ENCODE measurements around the gene RASSF4. TPM values are rescaled to one million over a fixed set of nuclear protein-coding genes. Genes with fewer than 3 reads are reported as not detected.

RASSF4 gene
- total RNA-seq, 1 donor from 2014 or later, result 67.6 TPM

DNA sequence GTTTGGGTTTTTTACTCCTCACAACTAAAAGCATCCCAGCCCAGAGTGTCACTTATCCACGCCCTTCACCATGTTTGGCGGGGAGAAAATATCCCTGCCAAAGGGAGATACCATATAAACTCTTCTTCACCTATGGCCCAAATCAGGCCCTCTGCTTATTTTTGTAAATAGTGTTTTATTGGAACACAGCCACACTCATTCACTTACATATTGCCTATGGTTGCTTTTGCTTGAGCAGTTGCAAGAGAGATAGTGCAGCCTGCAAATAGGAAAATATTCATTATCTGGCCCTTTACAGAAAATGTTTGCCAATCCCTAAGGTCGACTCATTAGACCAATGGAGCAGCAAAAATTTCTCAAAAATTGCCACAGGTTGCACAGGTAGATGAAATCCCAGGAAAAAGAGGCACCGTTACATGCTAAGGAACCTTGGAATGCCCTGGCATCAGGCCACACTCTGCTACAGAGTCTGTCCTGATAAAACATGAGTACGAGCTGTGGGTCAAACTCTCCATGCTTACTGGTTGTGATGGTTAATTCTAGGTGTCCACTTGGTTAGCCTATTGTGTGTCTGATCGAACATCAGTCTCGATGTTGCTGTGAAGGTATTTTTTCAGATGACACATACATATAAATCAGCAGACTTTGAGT lies 7.9 kb upstream of the RASSF4 start:
- TF ChIP-seq, protein P1, sequence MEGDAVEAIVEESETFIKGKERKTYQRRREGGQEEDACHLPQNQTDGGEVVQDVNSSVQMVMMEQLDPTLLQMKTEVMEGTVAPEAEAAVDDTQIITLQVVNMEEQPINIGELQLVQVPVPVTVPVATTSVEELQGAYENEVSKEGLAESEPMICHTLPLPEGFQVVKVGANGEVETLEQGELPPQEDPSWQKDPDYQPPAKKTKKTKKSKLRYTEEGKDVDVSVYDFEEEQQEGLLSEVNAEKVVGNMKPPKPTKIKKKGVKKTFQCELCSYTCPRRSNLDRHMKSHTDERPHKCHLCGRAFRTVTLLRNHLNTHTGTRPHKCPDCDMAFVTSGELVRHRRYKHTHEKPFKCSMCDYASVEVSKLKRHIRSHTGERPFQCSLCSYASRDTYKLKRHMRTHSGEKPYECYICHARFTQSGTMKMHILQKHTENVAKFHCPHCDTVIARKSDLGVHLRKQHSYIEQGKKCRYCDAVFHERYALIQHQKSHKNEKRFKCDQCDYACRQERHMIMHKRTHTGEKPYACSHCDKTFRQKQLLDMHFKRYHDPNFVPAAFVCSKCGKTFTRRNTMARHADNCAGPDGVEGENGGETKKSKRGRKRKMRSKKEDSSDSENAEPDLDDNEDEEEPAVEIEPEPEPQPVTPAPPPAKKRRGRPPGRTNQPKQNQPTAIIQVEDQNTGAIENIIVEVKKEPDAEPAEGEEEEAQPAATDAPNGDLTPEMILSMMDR (IDR thresholded peaks at IDR 0.05; ENCODE audit: insufficient read depth, low read length, poor library complexity, severe bottlenecking), result no peak
- no peak for DNase-seq (ENCODE audit: low read depth)
- Histone ChIP-seq H3K27me3 (ENCODE audit: control insufficient read depth, insufficient read depth, low read length) (no peaks in the 10 kb centered on the region), H3K36me3 (ENCODE audit: control insufficient read depth, insufficient read depth, low read length) (no peaks in the 10 kb centered on the region), H3K4me3 (ENCODE audit: low read depth, low read length) (no peak overlapping the region)

DNA sequence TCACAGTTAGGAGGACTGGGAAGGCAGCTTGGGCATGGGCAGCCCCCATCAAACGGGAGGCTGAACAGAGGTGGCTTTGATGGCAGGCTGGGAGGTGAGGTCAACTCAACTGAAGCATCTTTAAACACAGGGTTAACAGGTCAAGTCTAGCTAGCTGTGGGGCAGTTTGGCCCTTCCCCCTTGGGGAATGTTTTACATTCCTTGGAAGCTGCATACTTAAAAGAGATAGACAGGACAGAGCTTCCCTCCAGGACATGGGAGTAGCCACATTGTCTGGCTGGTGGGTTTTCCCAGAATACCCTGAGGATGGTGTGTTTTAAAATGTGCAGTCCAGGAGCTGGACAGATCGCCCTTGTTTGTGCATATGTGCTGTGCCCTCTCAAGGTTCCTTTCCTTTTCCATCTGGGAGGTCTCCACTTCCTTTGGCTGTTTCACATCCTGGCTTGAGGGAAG lies 6.8 kb upstream of the RASSF4 start:
- Histone ChIP-seq H3K36me3 (ENCODE audit: control insufficient read depth, insufficient read depth, low read length) (no peaks in the 10 kb centered on the region), H3K27me3 (ENCODE audit: control insufficient read depth, insufficient read depth, low read length) (no peaks in the 10 kb centered on the region), H3K4me3 (ENCODE audit: low read depth, low read length) (no peak overlapping the region)
- TF ChIP-seq, protein P1 (IDR thresholded peaks at IDR 0.05; ENCODE audit: insufficient read depth, low read length, poor library complexity, severe bottlenecking), result no peak
- DNase-seq (ENCODE audit: low read depth), result no peak

DNA sequence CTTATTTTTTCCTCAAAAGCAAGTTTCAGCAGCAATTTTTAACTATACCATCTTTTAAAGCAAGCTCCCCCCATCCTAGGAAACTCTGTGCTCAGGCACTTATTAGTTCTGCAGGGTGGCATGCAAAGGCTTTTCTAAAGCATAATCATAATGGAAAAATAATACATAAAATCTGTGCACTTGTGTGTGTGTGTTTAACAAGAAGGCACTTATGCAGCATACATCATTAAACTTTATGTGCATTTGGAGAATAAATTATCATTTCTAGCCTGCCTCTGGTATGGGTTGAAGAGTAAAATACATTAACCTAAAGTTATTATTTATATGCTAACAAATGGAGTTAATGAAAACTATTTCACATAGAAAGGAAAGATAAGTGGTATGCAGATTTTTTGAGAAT lies 5.6 kb upstream of the RASSF4 start:
- no peak for DNase-seq (ENCODE audit: low read depth)
- Histone ChIP-seq H3K27me3 (ENCODE audit: control insufficient read depth, insufficient read depth, low read length) (no peaks in the 10 kb centered on the region), H3K4me3 (ENCODE audit: low read depth, low read length) (no peak overlapping the region), H3K36me3 (ENCODE audit: control insufficient read depth, insufficient read depth, low read length) (no peaks in the 10 kb centered on the region)
- TF ChIP-seq, protein P1 (IDR thresholded peaks at IDR 0.05; ENCODE audit: insufficient read depth, low read length, poor library complexity, severe bottlenecking), result no peak

DNA sequence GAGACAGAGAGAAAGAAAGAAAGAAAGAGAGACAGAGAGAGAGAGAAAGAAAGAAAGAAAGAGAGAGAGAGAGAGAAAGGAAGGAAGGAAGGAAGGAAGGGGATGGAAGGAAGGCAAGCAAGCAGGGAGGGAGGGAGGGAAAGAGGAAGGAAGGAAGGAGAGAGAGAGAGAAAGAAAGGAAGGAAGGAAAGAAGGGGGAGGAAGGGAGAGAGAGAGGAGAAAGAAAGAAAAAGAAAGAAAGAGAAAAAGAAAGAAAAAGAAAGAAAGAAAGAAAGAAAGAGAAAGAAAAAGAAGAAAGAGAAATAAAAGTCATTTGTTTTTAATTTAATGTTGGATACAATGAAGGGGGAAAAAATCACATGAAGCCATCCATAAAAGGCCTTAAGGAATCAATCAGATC lies 4.6 kb upstream of the RASSF4 start:
- H3K36me3 ChIP-seq (ENCODE audit: control insufficient read depth, insufficient read depth, low read length), result no peaks in the 10 kb centered on the region
- TF ChIP-seq, protein P1 (IDR thresholded peaks at IDR 0.05; ENCODE audit: insufficient read depth, low read length, poor library complexity, severe bottlenecking), result no peak
- DNase-seq (ENCODE audit: low read depth), result no peak
- H3K27me3 ChIP-seq (ENCODE audit: control insufficient read depth, insufficient read depth, low read length), result no peaks in the 10 kb centered on the region
- H3K4me3 ChIP-seq (ENCODE audit: low read depth, low read length), result no peak overlapping the region

DNA sequence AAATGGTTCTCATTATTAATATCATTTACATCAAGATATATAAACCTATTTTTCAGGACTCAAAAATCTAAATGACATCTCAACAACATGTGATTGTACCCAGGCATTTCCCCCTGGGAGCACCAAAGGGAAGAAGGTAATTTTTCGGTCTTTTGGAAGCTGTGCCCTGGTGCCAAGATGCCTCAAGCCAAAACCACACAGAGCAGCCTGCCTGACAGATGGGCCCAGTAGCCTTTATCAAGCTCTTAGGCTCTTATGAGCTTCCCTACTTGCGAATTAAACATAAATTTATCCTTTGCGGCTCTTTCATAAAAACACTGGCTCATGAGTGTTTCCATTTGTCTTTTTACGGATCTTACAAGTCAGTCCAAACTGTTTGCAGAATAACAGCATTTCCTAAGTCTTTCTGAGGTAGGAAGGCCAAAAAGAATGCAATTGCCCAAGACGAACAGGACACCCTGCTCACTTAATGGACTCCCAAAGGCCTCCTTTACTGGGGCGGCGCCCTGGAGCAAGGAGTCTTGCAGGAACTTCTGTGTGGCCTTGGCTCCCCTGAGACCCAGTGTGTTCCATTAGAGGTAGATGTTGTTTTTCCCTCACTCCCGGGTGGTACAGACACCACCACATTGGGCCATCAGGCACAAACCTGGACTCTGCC lies 4.1 kb upstream of the RASSF4 start:
- no peak overlapping the region for H3K4me3 ChIP-seq (ENCODE audit: low read depth, low read length)
- DNase-seq (ENCODE audit: low read depth), result no peak
- H3K27me3 ChIP-seq (ENCODE audit: control insufficient read depth, insufficient read depth, low read length), result no peaks in the 10 kb centered on the region
- TF ChIP-seq, protein P1 (IDR thresholded peaks at IDR 0.05; ENCODE audit: insufficient read depth, low read length, poor library complexity, severe bottlenecking), result no peak
- no peaks in the 10 kb centered on the region for H3K36me3 ChIP-seq (ENCODE audit: control insufficient read depth, insufficient read depth, low read length)
